BLaER1 treated with 17β-estradiol and CSF1 and Interleukin-3, amounts not matched to agents 10 nM and 100 nM (cell line): ENCODE results near the gene COX11.

ENCODE experiments used
- H3K27ac ChIP-seq, 11 experiments: shearing (Covaris generic); formaldehyde crosslinking; 2 replicates each; pipeline ENCODE4 v1.8.1; 2022
- H3K27me3 ChIP-seq, 11 experiments: shearing (Covaris generic); formaldehyde crosslinking; 2 replicates each; pipeline ENCODE4 v1.8.1; 2022
- H3K36me3 ChIP-seq, 11 experiments: shearing (Covaris generic); formaldehyde crosslinking; 2 replicates each; pipeline ENCODE4 v1.8.1; 2022
- H3K4me1 ChIP-seq, 10 experiments: shearing (Covaris generic); formaldehyde crosslinking; 2 replicates each; pipeline ENCODE4 v1.8.1; 2022
- H3K4me2 ChIP-seq, 11 experiments: shearing (Covaris generic); formaldehyde crosslinking; 2 replicates each; pipeline ENCODE4 v1.8.1; 2022
- H3K4me3 ChIP-seq, 10 experiments: shearing (Covaris generic); formaldehyde crosslinking; 2 replicates each; pipeline ENCODE4 v1.8.1; 2022
- H3K9ac ChIP-seq, 11 experiments: shearing (Covaris generic); formaldehyde crosslinking; 2 replicates each; pipeline ENCODE4 v1.8.1; 2022
- H3K9me3 ChIP-seq, 11 experiments: shearing (Covaris generic); formaldehyde crosslinking; replicated peaks in 1 of 11; 2 replicates each; pipeline ENCODE4 v1.8.1; 2022
- H4K20me1 ChIP-seq, 11 experiments: shearing (Covaris generic); formaldehyde crosslinking; 2 replicates each; pipeline ENCODE4 v1.8.1; 2022
- Cebpa-rat ChIP-seq, 11 experiments: shearing (Covaris generic); IDR thresholded peaks; 2 replicates each; pipeline ENCODE4 v1.8.1; 2022

COX11 gene

GRCh38 chr17:54971901-54972300 lies 3.4 kb upstream of the COX11 start:
- no peak for TF ChIP-seq Cebpa-rat (IDR thresholded peaks at IDR 0.05)
- Histone ChIP-seq H3K27ac (no peak overlapping the region), H3K27me3 (no peaks in the 10 kb centered on the region), H3K4me3 (no peak overlapping the region), H4K20me1 (peaks cover 0 to 6% (median 0%) of the 10 kb centered on the region in 11 experiments; a peak in 5 of 22 replicates), H3K9me3 (peaks cover 6 to 15% (median 10%) of the 10 kb centered on the region in 11 experiments; a peak in 18 of 22 replicates), H3K9ac (no peak overlapping the region), H3K4me1 (peaks cover 16 to 26% (median 19%) of the 10 kb centered on the region in 10 experiments), H3K36me3 (peaks cover 3 to 10% (median 7%) of the 10 kb centered on the region in 11 experiments; a peak in 9 of 22 replicates), H3K4me2 (no peak overlapping the region)

- Histone ChIP-seq H3K4me1 (peaks cover 21 to 34% (median 26%) of the 10 kb centered on the region in 10 experiments), H3K27me3 (no peaks in the 10 kb centered on the region), H3K4me2 (no peak overlapping the region), H3K9me3 (peaks cover 0 to 7% (median 3%) of the 10 kb centered on the region in 11 experiments; a peak in 10 of 22 replicates), H4K20me1 (peaks cover 0 to 12% (median 0%) of the 10 kb centered on the region in 11 experiments; a peak in 5 of 22 replicates), H3K9ac (no peak overlapping the region), H3K36me3 (peaks cover 0 to 3% (median 0%) of the 10 kb centered on the region in 11 experiments; a peak in 3 of 22 replicates), H3K27ac (no peak overlapping the region), H3K4me3 (no peak overlapping the region)
- no peak for TF ChIP-seq Cebpa-rat (IDR thresholded peaks at IDR 0.05)
Measured at GRCh38 chr17:54971147-54971546, 2.7 kb upstream of the COX11 start.

- H3K27me3 ChIP-seq, result no peaks in the 10 kb centered on the region
- H4K20me1 ChIP-seq, result peaks cover 0 to 12% (median 0%) of the 10 kb centered on the region in 11 experiments; a peak in 5 of 22 replicates
- peak overlapping the region; percentile 86 to 96 (median 91) for H3K9ac ChIP-seq
- peak overlapping the region; percentile 90 to 100 (median 95) for H3K4me3 ChIP-seq
- peaks cover 4 to 12% (median 9%) of the 10 kb centered on the region in 11 experiments; a peak in 18 of 22 replicates for H3K36me3 ChIP-seq
- H3K9me3 ChIP-seq, result 0 out of 22 replicates have a peak, but pooled peaks cover 0 to 6% (median 0%) of the 10 kb centered on the region in 11 experiments
- no peak for TF ChIP-seq Cebpa-rat (IDR thresholded peaks at IDR 0.05)
- H3K4me2 ChIP-seq, result peak overlapping the region; percentile 82 to 92 (median 86)
- H3K27ac ChIP-seq, result peak overlapping the region in 10 of 11 experiments; percentile 75 to 89 (median 86); a peak in 17 of 22 replicates
- peaks cover 21 to 37% (median 28%) of the 10 kb centered on the region in 10 experiments for H3K4me1 ChIP-seq
Measured at GRCh38 chr17:54969658-54970572, 1.5 kb upstream of the COX11 start.

- Histone ChIP-seq H3K9me3 (no peaks in the 10 kb centered on the region), H4K20me1 (peaks cover 0 to 12% (median 0%) of the 10 kb centered on the region in 11 experiments; a peak in 5 of 22 replicates), H3K27me3 (no peaks in the 10 kb centered on the region), H3K4me1 (peaks cover 21 to 37% (median 28%) of the 10 kb centered on the region in 10 experiments), H3K4me2 (peak overlapping the region; percentile 82 to 92 (median 86)), H3K27ac (peak overlapping the region; percentile 73 to 89 (median 85)), H3K4me3 (peak overlapping the region; percentile 90 to 100 (median 95)), H3K36me3 (peaks cover 14 to 22% (median 19%) of the 10 kb centered on the region in 11 experiments), H3K9ac (peak overlapping the region; percentile 86 to 96 (median 91))
- TF ChIP-seq Cebpa-rat (IDR thresholded peaks at IDR 0.05), result no peak
Measured at GRCh38 chr17:54968988-54969332, 506 bp upstream of the COX11 start.

GRCh38 chr17:54967621-54968261 lies 713 bp downstream of the COX11 start:
- H3K27me3 ChIP-seq, result no peaks in the 10 kb centered on the region
- peaks cover 26 to 34% (median 30%) of the 10 kb centered on the region in 11 experiments for H3K36me3 ChIP-seq
- peak overlapping the region; percentile 73 to 89 (median 85) for H3K27ac ChIP-seq
- H3K4me3 ChIP-seq, result peak overlapping the region; percentile 90 to 100 (median 95)
- TF ChIP-seq Cebpa-rat (IDR thresholded peaks at IDR 0.05), result no peak
- H4K20me1 ChIP-seq, result peaks cover 0 to 12% (median 0%) of the 10 kb centered on the region in 11 experiments; a peak in 5 of 22 replicates
- H3K9me3 ChIP-seq, result no peaks in the 10 kb centered on the region
- peaks cover 21 to 32% (median 28%) of the 10 kb centered on the region in 10 experiments for H3K4me1 ChIP-seq
- H3K4me2 ChIP-seq, result peak overlapping the region; percentile 71 to 96 (median 89)
- peak overlapping the region; percentile 86 to 96 (median 91) for H3K9ac ChIP-seq

- no peak for TF ChIP-seq Cebpa-rat (IDR thresholded peaks at IDR 0.05)
- H3K27ac ChIP-seq, result no peak overlapping the region
- H3K4me3 ChIP-seq, result no peak overlapping the region
- H3K4me1 ChIP-seq, result no peaks in the 10 kb centered on the region
- no peaks in the 10 kb centered on the region for H3K27me3 ChIP-seq
- H3K4me2 ChIP-seq, result no peak overlapping the region
- peaks cover 45 to 93% (median 66%) of the 10 kb centered on the region in 11 experiments for H3K36me3 ChIP-seq
- no peaks in the 10 kb centered on the region for H3K9me3 ChIP-seq
- no peak overlapping the region for H3K9ac ChIP-seq
- no peaks in the 10 kb centered on the region for H4K20me1 ChIP-seq
Measured at GRCh38 chr17:54956791-54957190, 11.7 kb downstream of the COX11 start.

GRCh38 chr17:54951286-54951685 lies 17.2 kb downstream of the COX11 start:
- H3K4me1 ChIP-seq, result peaks cover 0 to 10% (median 2%) of the 10 kb centered on the region in 10 experiments; a peak in 3 of 20 replicates
- H4K20me1 ChIP-seq, result no peaks in the 10 kb centered on the region
- no peaks in the 10 kb centered on the region for H3K9me3 ChIP-seq
- no peak overlapping the region for H3K4me3 ChIP-seq
- H3K36me3 ChIP-seq, result peaks cover 0 to 43% (median 14%) of the 10 kb centered on the region in 11 experiments; a peak in 13 of 22 replicates
- H3K27ac ChIP-seq, result no peak overlapping the region
- H3K4me2 ChIP-seq, result no peak overlapping the region
- H3K27me3 ChIP-seq, result no peaks in the 10 kb centered on the region
- no peak for TF ChIP-seq Cebpa-rat (IDR thresholded peaks at IDR 0.05)
- no peak overlapping the region for H3K9ac ChIP-seq

GRCh38 chr17:54950116-54950515 lies 18.3 kb downstream of the COX11 start:
- Histone ChIP-seq H3K9me3 (no peaks in the 10 kb centered on the region), H3K4me1 (peaks cover 0 to 10% (median 2%) of the 10 kb centered on the region in 10 experiments; a peak in 3 of 20 replicates), H3K27me3 (no peaks in the 10 kb centered on the region), H3K27ac (no peak overlapping the region), H3K36me3 (peaks cover 0 to 32% (median 11%) of the 10 kb centered on the region in 11 experiments; a peak in 13 of 22 replicates), H4K20me1 (no peaks in the 10 kb centered on the region), H3K4me3 (no peak overlapping the region), H3K9ac (no peak overlapping the region), H3K4me2 (no peak overlapping the region)
- no peak for TF ChIP-seq Cebpa-rat (IDR thresholded peaks at IDR 0.05)
